PC-9 (cell line): Measurements from ENCODE around the gene IFNG-AS1. TPM values are rescaled to one million over a fixed set of nuclear protein-coding genes. Genes with fewer than 3 reads are reported as not detected.

ENCODE experiments used
- BruUV-seq: library from RNA; stranded (reverse); fragments of 400-500 nt; replicated peaks from 2 replicates; lab custom pipeline; 2021; lab: Mats Ljungman, UMichigan
- CTCF ChIA-PET: fragments of 300-600 bp; sonication (Branson Sonifier 250); formaldehyde crosslinking; loops from one replicate; lab custom pipeline; 2022; ENCODE audit warnings: antibody characterized with exemption; lab: Charles Lee
- POLR2A ChIA-PET: fragments of 300-600 bp; sonication (Branson Sonifier 250); formaldehyde crosslinking; loops from one replicate; lab custom pipeline; 2022; ENCODE audit warnings: antibody characterized with exemption; ENCODE audit not compliant: unreplicated experiment; lab: Charles Lee
- DNase-seq, 2 experiments: peaks; one replicate each; pipeline versions ENCODE4 v3.0.0 to v3.0.0-alpha.2; 2015 to 2022; ENCODE audit warnings: mixed read lengths in 1 of 2
- H2AFZ ChIP-seq: fragments of 200-600 bp; sonication (generic); 2 replicates; pipeline ENCODE4 v1.8.1; 2017; ENCODE audit warnings: antibody characterized with exemption
- H3F3A ChIP-seq: fragments of 200-600 bp; sonication (generic); 2 replicates; pipeline ENCODE4 v1.8.1; 2017; ENCODE audit warnings: antibody characterized with exemption, mild to moderate bottlenecking, low read depth; ENCODE audit not compliant: insufficient read depth
- H3K27ac ChIP-seq: fragments of 200-600 bp; sonication (generic); 2 replicates; pipeline ENCODE4 v1.6.1; 2016; ENCODE audit warnings: mixed run types
- H3K27me3 ChIP-seq: fragments of 200-600 bp; sonication (generic); 2 replicates; pipeline ENCODE4 v1.6.1; 2016; ENCODE audit warnings: low read depth, mixed run types; ENCODE audit not compliant: insufficient read depth
- H3K36me3 ChIP-seq: fragments of 200-600 bp; sonication (generic); 2 replicates; pipeline ENCODE4 v1.6.1; 2016; ENCODE audit warnings: low read depth, mixed run types
- H3K4me1 ChIP-seq: fragments of 200-600 bp; sonication (generic); replicated peaks from 2 replicates; pipeline ENCODE4 v1.6.1; 2016; ENCODE audit warnings: mixed run types; ENCODE audit not compliant: insufficient read depth
- H3K4me2 ChIP-seq: fragments of 200-600 bp; sonication (generic); 2 replicates; pipeline ENCODE4 v1.6.1; 2017; ENCODE audit warnings: mixed run types
- H3K4me3 ChIP-seq: fragments of 200-600 bp; sonication (generic); 2 replicates; pipeline ENCODE4 v1.6.1; 2016; ENCODE audit warnings: mixed run types
- H3K79me2 ChIP-seq: fragments of 200-600 bp; sonication (generic); 2 replicates; pipeline ENCODE4 v1.6.1; 2017; ENCODE audit warnings: low read depth, mixed run types
- H3K9me2 ChIP-seq: fragments of 200-600 bp; sonication (generic); 2 replicates; pipeline ENCODE4 v1.8.1; 2017; ENCODE audit warnings: mild to moderate bottlenecking; ENCODE audit not compliant: insufficient read depth
- H3K9me3 ChIP-seq: fragments of 200-600 bp; sonication (generic); 2 replicates; pipeline ENCODE4 v1.8.1; 2016; ENCODE audit warnings: low read depth; ENCODE audit not compliant: insufficient read depth
- H4K20me1 ChIP-seq: fragments of 200-600 bp; sonication (generic); 2 replicates; pipeline ENCODE4 v1.8.1; 2017; ENCODE audit not compliant: insufficient read depth
- EZH2 ChIP-seq: fragments of 200-600 bp; sonication (generic); IDR thresholded peaks from 2 replicates; pipeline ENCODE4 v1.8.0; 2017; ENCODE audit warnings: antibody characterized with exemption, low read depth
- intact Hi-C: fragments of 100-400 bp; cut with micrococcal nuclease; formaldehyde crosslinking; loops from one replicate; pipeline ENCODE4 v1.10.0; 2022; ENCODE audit not compliant: unreplicated experiment
- total RNA-seq: library from RNA; stranded (reverse); gene quantifications from 2 replicates; pipeline ENCODE4 v1.2.3, GENCODE V29; 2021
- TF ChIP-seq, protein P1 (sequence below): fragments of 200-600 bp; sonication (generic); conservative IDR thresholded peaks from 2 replicates; pipeline ENCODE4 v1.6.1; 2017; ENCODE audit warnings: mixed run types, antibody characterized with exemption, mild to moderate bottlenecking, moderate library complexity

Gene IFNG-AS1
- total RNA-seq, 1 experiment from 2014 or later = not detected

- Histone ChIP-seq H3K79me2 (no peaks in the 10 kb centered on the region), H3K27ac (no peak overlapping the region), H3F3A (no peaks in the 10 kb centered on the region), H3K27me3 (no peaks in the 10 kb centered on the region), H2AFZ (no peak overlapping the region; the same call in 1 of the 2 replicates), H3K4me2 (no peak overlapping the region), H3K9me2 (no peaks in the 10 kb centered on the region), H3K4me3 (no peak overlapping the region), H3K9me3 (no peaks in the 10 kb centered on the region), H3K36me3 (no peaks in the 10 kb centered on the region), H4K20me1 (no peaks in the 10 kb centered on the region), H3K4me1 (no peaks in the 10 kb centered on the region)
- ChIA-PET POLR2A (interaction anchor here (0.7 kb wide), 1 partner anchor 589 kb away, joined by 18 read pairs; no protein-coding TSS in a partner anchor), CTCF (interaction anchor here (0.6 to 0.7 kb wide), 2 partner anchors 120 to 277 kb away, joined by 3 to 5 read pairs; no protein-coding TSS in a partner anchor)
- intact Hi-C loops = no loop called here
- no TSS peak for BruUV-seq
- no peak for DNase-seq
- no peak for TF ChIP-seq EZH2
- TF ChIP-seq, protein P1, sequence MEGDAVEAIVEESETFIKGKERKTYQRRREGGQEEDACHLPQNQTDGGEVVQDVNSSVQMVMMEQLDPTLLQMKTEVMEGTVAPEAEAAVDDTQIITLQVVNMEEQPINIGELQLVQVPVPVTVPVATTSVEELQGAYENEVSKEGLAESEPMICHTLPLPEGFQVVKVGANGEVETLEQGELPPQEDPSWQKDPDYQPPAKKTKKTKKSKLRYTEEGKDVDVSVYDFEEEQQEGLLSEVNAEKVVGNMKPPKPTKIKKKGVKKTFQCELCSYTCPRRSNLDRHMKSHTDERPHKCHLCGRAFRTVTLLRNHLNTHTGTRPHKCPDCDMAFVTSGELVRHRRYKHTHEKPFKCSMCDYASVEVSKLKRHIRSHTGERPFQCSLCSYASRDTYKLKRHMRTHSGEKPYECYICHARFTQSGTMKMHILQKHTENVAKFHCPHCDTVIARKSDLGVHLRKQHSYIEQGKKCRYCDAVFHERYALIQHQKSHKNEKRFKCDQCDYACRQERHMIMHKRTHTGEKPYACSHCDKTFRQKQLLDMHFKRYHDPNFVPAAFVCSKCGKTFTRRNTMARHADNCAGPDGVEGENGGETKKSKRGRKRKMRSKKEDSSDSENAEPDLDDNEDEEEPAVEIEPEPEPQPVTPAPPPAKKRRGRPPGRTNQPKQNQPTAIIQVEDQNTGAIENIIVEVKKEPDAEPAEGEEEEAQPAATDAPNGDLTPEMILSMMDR = no peak
These were observed 49.4 kb downstream of the IFNG-AS1 start for GRCh38 chr12:68038650-68039049.

GRCh38 chr12:68040450-68041075, 51.3 kb downstream of the IFNG-AS1 start:
- no peaks in the 10 kb centered on the region for H3K9me3 ChIP-seq
- DNase-seq = peak; percentile 42 to 61
- no peak overlapping the region for H3K4me2 ChIP-seq
- intact Hi-C loops = loop anchor here (1.0 to 2.0 kb wide), 4 partner anchors 118 to 318 kb away; no protein-coding TSS in a partner anchor
- ChIA-PET POLR2A (no interaction called here), CTCF (interaction anchor here (0.6 to 1.5 kb wide), 9 partner anchors 17 to 767 kb away, joined by 3 to 5 read pairs (median 4); no protein-coding TSS in a partner anchor)
- BruUV-seq = no TSS peak
- H3K36me3 ChIP-seq = no peaks in the 10 kb centered on the region
- TF ChIP-seq, protein P1 = peak; percentile 92
- TF ChIP-seq EZH2 = no peak
- H3K79me2 ChIP-seq = no peaks in the 10 kb centered on the region
- H3K4me1 ChIP-seq = no peaks in the 10 kb centered on the region
- no peak overlapping the region for H3K27ac ChIP-seq
- peak overlapping the region; percentile 60; the same call in 1 of the 2 replicates for H2AFZ ChIP-seq
- no peaks in the 10 kb centered on the region for H4K20me1 ChIP-seq
- H3F3A ChIP-seq = no peaks in the 10 kb centered on the region
- no peaks in the 10 kb centered on the region for H3K9me2 ChIP-seq
- no peaks in the 10 kb centered on the region for H3K27me3 ChIP-seq
- H3K4me3 ChIP-seq = no peak overlapping the region

GRCh38 chr12:68042212-68042699, 53.0 kb downstream of the IFNG-AS1 start:
- H3F3A ChIP-seq = no peaks in the 10 kb centered on the region
- H3K4me1 ChIP-seq = no peaks in the 10 kb centered on the region
- no peak overlapping the region for H3K27ac ChIP-seq
- intact Hi-C loops = no loop called here
- H2AFZ ChIP-seq = no peak overlapping the region
- no peaks in the 10 kb centered on the region for H4K20me1 ChIP-seq
- H3K27me3 ChIP-seq = no peaks in the 10 kb centered on the region
- H3K4me2 ChIP-seq = no peak overlapping the region
- no TSS peak for BruUV-seq
- no peaks in the 10 kb centered on the region for H3K79me2 ChIP-seq
- CTCF ChIA-PET = no interaction called here
- TF ChIP-seq, protein P1 = no peak
- TF ChIP-seq EZH2 = no peak
- POLR2A ChIA-PET = no interaction called here
- H3K9me3 ChIP-seq = no peaks in the 10 kb centered on the region
- H3K36me3 ChIP-seq = no peaks in the 10 kb centered on the region
- no peaks in the 10 kb centered on the region for H3K9me2 ChIP-seq
- no peak overlapping the region for H3K4me3 ChIP-seq
- no peak for DNase-seq
